Parathyroid adenoma (tissue), 2 donors: ENCODE data around the gene ADGRV1.
"Not testable (repeated sequence)": the region's sequence is repeated elsewhere in the genome, so short reads cannot be mapped to it uniquely, and the experiment has no call there.

Source experiments
- H2AFZ ChIP-seq: fragments of 300-600 bp; sonication (generic); one replicate; pipeline ENCODE4 v1.7.0; 2017; ENCODE audit warnings: antibody characterized with exemption, mild to moderate bottlenecking
- H3K27ac ChIP-seq: fragments of 300-600 bp; sonication (generic); one replicate; pipeline ENCODE4 v1.7.0; 2017
- H3K27me3 ChIP-seq: fragments of 300-600 bp; sonication (generic); one replicate; pipeline ENCODE4 v1.7.0; 2017; ENCODE audit warnings: low read length; ENCODE audit not compliant: control insufficient read depth, insufficient read depth
- H3K36me3 ChIP-seq: fragments of 300-600 bp; sonication (generic); one replicate; pipeline ENCODE4 v1.7.0; 2017; ENCODE audit warnings: low read length; ENCODE audit not compliant: control insufficient read depth, insufficient read depth
- H3K4me1 ChIP-seq: fragments of 300-600 bp; sonication (generic); one replicate; pipeline ENCODE4 v1.7.0; 2017; ENCODE audit warnings: control low read depth
- H3K4me2 ChIP-seq: fragments of 300-600 bp; sonication (generic); one replicate; pipeline ENCODE4 v1.7.0; 2017; ENCODE audit warnings: low read length
- H3K4me3 ChIP-seq: fragments of 300-600 bp; sonication (generic); one replicate; pipeline ENCODE4 v1.7.0; 2017; ENCODE audit warnings: low read depth, low read length
- H3K79me2 ChIP-seq: fragments of 300-600 bp; sonication (generic); one replicate; pipeline ENCODE4 v1.7.0; 2017; ENCODE audit warnings: control low read depth
- H3K9ac ChIP-seq: fragments of 300-600 bp; sonication (generic); one replicate; pipeline ENCODE4 v1.7.0; 2017; ENCODE audit warnings: mild to moderate bottlenecking
- H3K9me3 ChIP-seq: fragments of 300-600 bp; sonication (generic); one replicate; pipeline ENCODE4 v1.7.0; 2017; ENCODE audit warnings: low read length; ENCODE audit not compliant: control insufficient read depth
- TF ChIP-seq, protein P1 (sequence below): fragments of 300-600 bp; sonication (generic); IDR thresholded peaks from one replicate; pipeline ENCODE4 v1.7.0; 2017; ENCODE audit warnings: antibody characterized with exemption, mild to moderate bottlenecking
- donor health status: primary hyperparathyroidism.

The ADGRV1 gene

GRCh38 chr5:90657788-90658187, 99.2 kb downstream of the ADGRV1 start:
- Histone ChIP-seq H3K4me1 (no peaks in the 10 kb centered on the region), H3K27ac (no peak overlapping the region), H3K9me3 (no peaks in the 10 kb centered on the region), H3K4me3 (no peak overlapping the region), H3K9ac (no peak overlapping the region), H3K79me2 (no peaks in the 10 kb centered on the region), H2AFZ (no peak overlapping the region), H3K4me2 (no peak overlapping the region), H3K36me3 (no peaks in the 10 kb centered on the region), H3K27me3 (no peaks in the 10 kb centered on the region)
- TF ChIP-seq, protein P1, sequence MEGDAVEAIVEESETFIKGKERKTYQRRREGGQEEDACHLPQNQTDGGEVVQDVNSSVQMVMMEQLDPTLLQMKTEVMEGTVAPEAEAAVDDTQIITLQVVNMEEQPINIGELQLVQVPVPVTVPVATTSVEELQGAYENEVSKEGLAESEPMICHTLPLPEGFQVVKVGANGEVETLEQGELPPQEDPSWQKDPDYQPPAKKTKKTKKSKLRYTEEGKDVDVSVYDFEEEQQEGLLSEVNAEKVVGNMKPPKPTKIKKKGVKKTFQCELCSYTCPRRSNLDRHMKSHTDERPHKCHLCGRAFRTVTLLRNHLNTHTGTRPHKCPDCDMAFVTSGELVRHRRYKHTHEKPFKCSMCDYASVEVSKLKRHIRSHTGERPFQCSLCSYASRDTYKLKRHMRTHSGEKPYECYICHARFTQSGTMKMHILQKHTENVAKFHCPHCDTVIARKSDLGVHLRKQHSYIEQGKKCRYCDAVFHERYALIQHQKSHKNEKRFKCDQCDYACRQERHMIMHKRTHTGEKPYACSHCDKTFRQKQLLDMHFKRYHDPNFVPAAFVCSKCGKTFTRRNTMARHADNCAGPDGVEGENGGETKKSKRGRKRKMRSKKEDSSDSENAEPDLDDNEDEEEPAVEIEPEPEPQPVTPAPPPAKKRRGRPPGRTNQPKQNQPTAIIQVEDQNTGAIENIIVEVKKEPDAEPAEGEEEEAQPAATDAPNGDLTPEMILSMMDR, result no peak

DNA sequence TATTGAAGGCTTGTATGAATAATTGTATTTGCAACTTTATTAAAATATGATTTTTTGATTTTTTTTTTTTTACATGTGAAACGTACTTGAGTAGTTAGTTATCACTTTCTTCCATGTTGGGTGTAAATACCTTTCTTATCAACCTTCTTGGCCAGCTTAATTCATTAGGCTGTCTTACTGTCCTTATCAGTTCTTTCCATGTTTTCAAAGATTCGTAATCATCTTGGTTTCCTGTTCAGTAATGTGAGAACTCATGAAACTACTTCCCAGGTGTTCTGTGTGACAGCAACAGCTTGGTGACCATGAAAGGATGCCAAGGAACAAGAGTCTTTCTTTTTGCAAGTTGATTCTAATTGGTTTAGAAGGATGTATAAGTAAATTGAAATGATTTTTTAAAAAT, 100.0 kb downstream of the ADGRV1 start:
- H3K79me2 ChIP-seq, result no peaks in the 10 kb centered on the region
- H3K9me3 ChIP-seq, result no peaks in the 10 kb centered on the region
- H3K27me3 ChIP-seq, result no peaks in the 10 kb centered on the region
- no peaks in the 10 kb centered on the region for H3K4me1 ChIP-seq
- no peaks in the 10 kb centered on the region for H3K36me3 ChIP-seq
- TF ChIP-seq, protein P1, result no peak
- no peak overlapping the region for H3K4me2 ChIP-seq
- no peak overlapping the region for H2AFZ ChIP-seq
- no peak overlapping the region for H3K9ac ChIP-seq
- no peak overlapping the region for H3K27ac ChIP-seq
- H3K4me3 ChIP-seq, result no peak overlapping the region

GRCh38 chr5:90668079-90668565, 109.5 kb downstream of the ADGRV1 start:
- not testable (repeated sequence) for H3K79me2 ChIP-seq, H3K4me3 ChIP-seq, H3K27ac ChIP-seq, H3K9ac ChIP-seq, H3K27me3 ChIP-seq, H3K9me3 ChIP-seq, H2AFZ ChIP-seq, H3K4me1 ChIP-seq, H3K4me2 ChIP-seq, H3K36me3 ChIP-seq

DNA sequence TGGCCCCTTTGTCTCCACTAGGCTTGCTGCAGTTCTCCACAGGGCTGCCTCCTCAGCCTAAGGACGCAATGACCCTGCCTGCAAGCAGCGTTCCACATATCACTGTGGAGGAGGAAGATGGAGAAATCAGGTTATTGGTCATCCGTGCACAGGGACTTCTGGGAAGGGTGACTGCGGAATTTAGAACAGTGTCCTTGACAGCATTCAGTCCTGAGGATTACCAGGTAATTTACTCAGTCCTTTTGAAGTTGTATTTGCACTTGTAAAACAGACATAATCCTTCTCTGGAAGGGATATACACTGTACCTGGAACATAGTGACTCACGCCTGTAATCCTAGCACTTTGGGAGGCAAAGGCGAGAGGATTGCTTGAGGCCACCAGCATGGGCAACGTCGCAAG, 116.6 kb downstream of the ADGRV1 start:
- H3K9ac ChIP-seq, result no peak overlapping the region
- H3K79me2 ChIP-seq, result no peaks in the 10 kb centered on the region
- no peak overlapping the region for H3K4me2 ChIP-seq
- no peak overlapping the region for H2AFZ ChIP-seq
- TF ChIP-seq, protein P1, result no peak
- H3K27me3 ChIP-seq, result no peaks in the 10 kb centered on the region
- no peaks in the 10 kb centered on the region for H3K9me3 ChIP-seq
- no peak overlapping the region for H3K4me3 ChIP-seq
- H3K36me3 ChIP-seq, result no peaks in the 10 kb centered on the region
- no peaks in the 10 kb centered on the region for H3K4me1 ChIP-seq
- no peak overlapping the region for H3K27ac ChIP-seq

- H3K27me3 ChIP-seq, result no peaks in the 10 kb centered on the region
- H3K4me2 ChIP-seq, result no peak overlapping the region
- H2AFZ ChIP-seq, result no peak overlapping the region
- no peaks in the 10 kb centered on the region for H3K36me3 ChIP-seq
- H3K9ac ChIP-seq, result no peak overlapping the region
- TF ChIP-seq, protein P1, result no peak
- H3K4me3 ChIP-seq, result no peak overlapping the region
- no peaks in the 10 kb centered on the region for H3K4me1 ChIP-seq
- no peaks in the 10 kb centered on the region for H3K79me2 ChIP-seq
- no peaks in the 10 kb centered on the region for H3K9me3 ChIP-seq
- no peak overlapping the region for H3K27ac ChIP-seq
These were observed 122.4 kb downstream of the ADGRV1 start for GRCh38 chr5:90680921-90681563.
